Stimulated activated CD4-positive, alpha-beta T cell treated with anti-CD3 and anti-CD28 coated beads, Interleukin-4, amount 100 ng/mL, for 48 hours (primary cell): ENCODE measurements around the gene ADCY4.

Experiments used
- DNase-seq, 2 donors: peaks; one replicate each; pipeline ENCODE4 v3.0.0-alpha.2; 2020; ENCODE audit warnings: low read depth in 2 of 2

ADCY4 gene

DNA sequence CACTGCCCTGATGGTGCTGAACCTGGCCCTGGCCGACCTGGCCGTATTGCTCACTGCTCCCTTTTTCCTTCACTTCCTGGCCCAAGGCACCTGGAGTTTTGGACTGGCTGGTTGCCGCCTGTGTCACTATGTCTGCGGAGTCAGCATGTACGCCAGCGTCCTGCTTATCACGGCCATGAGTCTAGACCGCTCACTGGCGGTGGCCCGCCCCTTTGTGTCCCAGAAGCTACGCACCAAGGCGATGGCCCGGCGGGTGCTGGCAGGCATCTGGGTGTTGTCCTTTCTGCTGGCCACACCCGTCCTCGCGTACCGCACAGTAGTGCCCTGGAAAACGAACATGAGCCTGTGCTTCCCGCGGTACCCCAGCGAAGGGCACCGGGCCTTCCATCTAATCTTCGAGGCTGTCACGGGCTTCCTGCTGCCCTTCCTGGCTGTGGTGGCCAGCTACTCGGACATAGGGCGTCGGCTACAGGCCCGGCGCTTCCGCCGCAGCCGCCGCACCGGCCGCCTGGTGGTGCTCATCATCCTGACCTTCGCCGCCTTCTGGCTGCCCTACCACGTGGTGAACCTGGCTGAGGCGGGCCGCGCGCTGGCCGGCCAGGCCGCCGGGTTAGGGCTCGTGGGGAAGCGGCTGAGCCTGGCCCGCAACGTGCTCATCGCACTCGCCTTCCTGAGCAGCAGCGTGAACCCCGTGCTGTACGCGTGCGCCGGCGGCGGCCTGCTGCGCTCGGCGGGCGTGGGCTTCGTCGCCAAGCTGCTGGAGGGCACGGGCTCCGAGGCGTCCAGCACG is 18.9 kb downstream of the ADCY4 start:
- DNase-seq: no peak

DNA sequence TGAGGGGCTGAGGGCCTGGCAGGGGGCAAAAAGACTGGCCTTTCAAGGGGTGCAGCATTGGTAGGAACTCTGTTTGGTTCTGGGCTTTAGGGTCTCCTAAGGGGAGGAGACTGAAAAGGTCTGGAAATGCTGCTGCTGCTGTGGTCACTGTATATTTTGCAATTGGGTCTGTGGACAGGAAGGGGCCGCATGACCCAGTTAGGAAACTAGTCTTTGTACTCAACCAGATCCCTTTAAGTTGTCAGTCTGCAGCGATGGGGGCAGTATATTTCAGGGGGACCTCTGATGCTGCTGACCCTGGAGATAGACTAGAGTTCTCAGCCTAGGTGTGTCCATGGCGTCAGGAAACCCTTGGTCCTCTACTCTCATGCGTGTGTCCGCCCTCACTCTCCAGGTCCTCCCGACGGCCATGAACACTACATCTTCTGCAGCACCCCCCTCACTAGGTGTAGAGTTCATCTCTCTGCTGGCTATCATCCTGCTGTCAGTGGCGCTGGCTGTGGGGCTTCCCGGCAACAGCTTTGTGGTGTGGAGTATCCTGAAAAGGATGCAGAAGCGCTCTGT is 19.5 kb downstream of the ADCY4 start:
- DNase-seq: no peak

DNA sequence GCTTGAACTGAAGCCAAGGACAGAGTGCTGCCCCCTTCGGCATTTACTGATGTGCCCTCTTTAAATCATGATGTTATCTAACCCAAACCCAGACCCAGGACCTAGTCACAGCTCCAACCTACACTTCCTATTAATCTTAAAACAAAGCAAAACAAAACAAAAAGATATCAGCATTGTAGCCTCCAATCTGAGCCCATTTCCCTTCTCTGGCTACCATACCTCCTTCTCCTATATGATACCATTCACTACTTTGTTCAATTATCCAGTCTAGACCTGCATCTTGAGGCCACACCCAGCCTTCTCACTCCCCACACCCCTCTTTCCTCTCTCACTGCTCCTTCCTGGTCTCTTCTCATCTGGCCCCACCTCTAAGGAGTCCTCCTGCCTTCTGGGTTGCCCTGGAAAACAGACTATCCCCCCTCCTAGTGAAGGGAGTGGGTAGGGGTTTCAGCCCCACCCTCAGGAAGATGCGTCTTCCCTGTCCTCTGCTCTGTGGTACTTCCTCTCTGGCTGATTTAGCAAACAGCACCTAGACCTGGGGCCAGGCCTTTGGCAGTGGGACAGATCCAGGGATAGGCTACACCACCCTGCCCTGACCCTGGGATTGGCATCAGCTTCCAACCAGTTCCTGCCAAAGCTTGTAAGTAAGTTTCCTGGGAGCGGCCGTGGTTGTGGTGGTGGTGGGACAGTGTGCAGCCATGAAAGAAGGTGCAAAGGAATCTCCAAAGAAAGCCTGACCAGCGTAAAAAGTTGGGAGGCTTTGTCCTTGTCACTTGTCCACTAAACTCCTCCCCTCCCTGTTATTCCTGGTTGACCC is 20.3 kb downstream of the ADCY4 start:
- no peak for DNase-seq

DNA sequence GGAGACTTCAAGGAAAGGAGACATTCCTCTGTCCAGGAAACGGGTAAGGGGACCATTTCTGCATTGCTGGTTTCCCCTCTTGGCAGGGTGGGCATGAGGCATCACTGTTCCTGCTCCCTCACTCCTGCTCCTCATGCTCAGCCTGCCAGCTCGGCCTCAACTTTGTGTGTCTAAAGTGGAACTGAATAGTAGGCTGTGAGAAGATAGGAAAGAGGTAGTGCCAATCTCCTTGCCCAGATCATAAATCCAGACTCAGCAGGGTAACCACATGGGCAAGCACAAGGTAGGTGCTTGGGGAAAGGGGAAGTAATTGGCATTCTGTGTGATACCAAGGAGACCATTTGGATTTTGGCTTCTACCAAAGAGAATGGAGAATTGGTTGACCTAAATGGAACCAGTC is 21.0 kb downstream of the ADCY4 start:
- no peak for DNase-seq

DNA sequence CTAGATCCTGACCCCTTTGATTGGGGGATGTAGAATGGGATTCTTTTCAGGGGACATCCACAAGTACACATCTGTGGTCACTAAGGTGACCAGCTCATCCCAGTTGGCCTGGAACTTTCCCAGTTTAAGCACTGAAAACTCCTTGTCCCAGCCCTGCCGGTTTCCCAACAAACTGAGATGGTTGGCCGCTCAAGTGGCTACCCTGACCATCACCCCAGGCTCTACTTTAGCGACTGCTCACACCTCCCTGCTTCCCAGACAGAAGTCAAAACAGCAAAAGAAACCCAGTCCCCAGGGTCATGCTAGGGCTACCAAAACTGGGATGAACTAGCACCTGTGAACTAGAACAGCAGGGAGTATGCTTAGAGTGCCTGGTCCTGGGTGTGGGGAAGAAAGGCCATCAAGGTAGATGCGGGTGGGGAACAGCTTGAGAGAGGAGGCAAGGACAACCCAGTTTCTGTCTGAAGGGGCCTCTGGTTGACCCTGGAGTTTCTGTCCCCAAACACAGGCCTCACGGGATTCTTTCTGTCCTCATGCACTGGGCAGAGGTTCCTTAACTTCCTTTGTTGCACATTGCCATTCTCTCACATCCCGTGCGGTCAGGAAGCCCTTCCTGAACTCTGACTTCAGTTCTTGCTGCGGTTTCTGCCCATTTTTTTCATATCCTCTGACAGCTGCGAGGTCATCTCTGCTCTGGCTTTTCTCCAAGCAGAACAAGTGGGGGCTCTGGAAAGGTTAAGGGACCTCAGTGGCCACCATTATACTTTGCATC is 21.9 kb downstream of the ADCY4 start:
- DNase-seq: no peak

DNA sequence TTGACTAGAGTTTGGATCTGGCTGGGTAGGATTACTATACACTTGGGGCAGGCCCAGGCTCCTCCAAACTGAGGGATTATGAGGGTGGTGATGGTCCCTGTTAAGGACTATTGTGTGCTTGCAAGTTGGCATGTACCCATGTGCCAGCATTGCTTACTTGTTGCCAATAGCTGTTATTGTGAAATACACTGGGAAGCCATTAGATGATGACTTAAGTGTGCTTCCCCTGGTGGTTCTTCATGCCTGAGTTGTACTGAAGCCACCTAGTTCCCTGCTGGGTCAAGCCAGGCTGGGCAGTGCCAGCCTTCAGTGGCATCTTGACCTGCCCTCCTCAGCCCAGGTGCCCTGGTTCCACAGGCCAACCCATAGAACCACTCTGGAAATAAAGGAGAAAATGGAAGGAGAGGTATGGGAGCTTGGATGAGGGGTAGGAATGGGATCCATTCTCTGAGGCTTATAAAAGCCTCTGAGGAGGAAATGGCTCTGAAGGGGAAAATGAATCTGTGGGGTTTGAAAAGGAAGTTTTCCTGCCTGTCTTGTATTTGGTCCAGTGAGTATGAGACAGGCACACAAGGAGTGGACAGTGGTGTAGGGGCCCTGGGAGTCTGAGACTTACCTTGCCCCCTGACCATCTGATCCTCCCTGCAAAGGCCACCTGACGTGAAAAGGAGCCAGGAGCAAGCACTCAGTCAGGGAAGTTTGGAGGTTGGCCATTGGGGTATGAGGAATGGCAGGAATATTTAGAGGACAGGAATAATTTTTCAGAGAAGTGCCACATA is 22.8 kb downstream of the ADCY4 start:
- DNase-seq: no peak

DNA sequence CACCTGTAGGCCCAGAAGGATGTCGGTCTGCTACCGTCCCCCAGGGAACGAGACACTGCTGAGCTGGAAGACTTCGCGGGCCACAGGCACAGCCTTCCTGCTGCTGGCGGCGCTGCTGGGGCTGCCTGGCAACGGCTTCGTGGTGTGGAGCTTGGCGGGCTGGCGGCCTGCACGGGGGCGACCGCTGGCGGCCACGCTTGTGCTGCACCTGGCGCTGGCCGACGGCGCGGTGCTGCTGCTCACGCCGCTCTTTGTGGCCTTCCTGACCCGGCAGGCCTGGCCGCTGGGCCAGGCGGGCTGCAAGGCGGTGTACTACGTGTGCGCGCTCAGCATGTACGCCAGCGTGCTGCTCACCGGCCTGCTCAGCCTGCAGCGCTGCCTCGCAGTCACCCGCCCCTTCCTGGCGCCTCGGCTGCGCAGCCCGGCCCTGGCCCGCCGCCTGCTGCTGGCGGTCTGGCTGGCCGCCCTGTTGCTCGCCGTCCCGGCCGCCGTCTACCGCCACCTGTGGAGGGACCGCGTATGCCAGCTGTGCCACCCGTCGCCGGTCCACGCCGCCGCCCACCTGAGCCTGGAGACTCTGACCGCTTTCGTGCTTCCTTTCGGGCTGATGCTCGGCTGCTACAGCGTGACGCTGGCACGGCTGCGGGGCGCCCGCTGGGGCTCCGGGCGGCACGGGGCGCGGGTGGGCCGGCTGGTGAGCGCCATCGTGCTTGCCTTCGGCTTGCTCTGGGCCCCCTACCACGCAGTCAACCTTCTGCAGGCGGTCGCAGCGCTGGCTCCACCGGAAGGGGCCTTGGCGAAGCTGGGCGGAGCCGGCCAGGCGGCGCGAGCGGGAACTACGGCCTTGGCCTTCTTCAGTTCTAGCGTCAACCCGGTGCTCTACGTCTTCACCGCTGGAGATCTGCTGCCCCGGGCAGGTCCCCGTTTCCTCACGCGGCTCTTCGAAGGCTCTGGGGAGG is 23.9 kb downstream of the ADCY4 start, which contains the start of gene LTB4R:
Gene LTB4R (plus strand): TSS at position 857 of the 959 bp plus-strand sequence. CDS start 4,150 bp downstream, outside the sequence.
- peak in 1 of 2 donors; percentile 55 for DNase-seq

DNA sequence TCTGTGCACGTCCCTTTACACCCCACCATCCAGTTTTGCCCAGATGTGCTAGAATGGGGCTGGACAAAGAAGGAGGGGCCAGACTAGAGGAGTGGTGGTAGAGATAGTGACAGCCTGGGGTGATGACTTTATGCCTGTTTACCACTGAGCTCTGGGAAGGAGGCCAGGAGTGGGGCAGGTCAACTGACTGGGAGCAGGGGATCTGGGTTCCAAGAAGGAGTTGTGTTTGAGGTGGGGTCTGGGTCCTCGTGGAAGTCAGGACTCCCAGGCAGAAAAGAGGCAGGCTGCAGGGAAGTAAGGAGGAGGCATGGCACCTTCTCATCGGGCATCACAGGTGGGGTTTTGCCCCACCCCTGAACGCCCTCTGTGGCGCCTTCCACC is 24.6 kb downstream of the ADCY4 start:
- DNase-seq: no peak

DNA sequence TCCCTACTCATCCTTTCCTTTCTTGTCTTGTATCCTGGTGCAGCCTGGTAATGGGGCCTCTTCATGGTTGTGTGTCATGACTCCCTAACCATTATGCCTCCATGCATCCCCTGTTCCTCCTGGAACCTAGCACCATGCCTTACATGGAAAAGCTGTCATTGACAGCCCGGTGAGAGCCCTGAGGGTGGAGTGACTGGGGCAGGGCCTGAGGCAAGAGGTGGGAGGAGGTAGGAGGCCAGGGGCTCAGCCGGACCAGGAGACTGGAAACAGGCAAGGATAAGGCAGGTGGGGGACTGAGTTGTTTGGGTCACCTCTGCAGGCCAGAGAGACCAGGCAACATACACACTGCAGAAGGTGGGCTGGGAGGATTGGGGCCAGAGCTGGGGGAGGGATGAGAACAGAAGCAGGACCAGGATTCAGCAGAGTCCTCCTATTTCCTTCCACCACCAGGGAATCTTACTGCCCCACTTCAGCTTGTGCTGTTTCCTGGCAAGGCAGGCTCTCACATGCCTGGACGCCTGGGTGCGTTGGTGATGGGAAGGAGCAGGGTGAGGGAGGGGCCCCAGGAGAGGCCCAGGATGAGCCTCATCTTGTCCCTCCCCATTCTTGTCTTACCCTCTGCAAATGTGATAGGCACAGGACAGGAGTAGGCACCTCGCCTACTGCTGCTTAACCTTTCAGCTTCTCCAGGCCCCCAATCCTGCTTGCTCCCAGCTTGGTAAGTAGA is 25.2 kb downstream of the ADCY4 start, which contains the start of gene LTB4R2:
Gene LTB4R2 (plus strand): TSS at position 603 of the 727 bp plus-strand sequence. CDS start 525 bp downstream, outside the sequence.
- DNase-seq: no peak

DNA sequence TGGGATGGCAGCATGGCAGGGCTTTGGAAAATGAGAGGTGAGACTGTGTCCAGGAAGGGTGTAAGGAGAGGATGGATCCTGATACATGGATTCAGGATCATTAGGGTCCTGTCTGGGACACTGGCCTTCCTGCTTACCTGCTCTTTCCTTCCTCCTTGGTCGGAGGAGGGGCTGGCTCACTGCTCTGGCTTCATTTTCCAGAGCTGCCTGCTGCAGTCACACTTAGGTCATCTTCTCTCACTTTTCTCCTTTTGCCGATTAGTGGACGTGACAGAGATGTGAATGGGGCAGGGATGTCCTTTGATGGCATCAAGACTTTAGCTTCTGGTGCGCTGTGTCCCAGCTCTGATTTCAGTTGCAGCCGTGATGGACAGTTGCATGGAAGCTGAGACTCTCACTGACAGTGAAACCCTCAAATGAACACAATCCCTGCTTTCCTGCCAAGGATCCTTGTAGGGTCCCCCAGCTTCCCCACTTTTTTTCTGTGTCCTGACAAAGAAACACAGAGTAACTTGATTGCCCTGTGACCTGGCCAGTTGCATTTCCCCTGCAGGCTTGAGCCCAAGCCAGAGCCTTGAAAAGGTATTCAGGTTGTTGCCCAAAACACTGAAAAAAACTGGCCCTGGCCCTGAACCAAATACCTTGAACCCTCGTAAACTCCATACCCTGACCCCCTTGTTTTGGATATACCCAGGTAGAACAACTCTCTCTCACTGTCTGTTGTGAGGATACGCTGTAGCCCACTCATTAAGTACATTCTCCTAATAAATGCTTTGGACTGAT is 26.3 kb downstream of the ADCY4 start:
- DNase-seq: no peak

DNA sequence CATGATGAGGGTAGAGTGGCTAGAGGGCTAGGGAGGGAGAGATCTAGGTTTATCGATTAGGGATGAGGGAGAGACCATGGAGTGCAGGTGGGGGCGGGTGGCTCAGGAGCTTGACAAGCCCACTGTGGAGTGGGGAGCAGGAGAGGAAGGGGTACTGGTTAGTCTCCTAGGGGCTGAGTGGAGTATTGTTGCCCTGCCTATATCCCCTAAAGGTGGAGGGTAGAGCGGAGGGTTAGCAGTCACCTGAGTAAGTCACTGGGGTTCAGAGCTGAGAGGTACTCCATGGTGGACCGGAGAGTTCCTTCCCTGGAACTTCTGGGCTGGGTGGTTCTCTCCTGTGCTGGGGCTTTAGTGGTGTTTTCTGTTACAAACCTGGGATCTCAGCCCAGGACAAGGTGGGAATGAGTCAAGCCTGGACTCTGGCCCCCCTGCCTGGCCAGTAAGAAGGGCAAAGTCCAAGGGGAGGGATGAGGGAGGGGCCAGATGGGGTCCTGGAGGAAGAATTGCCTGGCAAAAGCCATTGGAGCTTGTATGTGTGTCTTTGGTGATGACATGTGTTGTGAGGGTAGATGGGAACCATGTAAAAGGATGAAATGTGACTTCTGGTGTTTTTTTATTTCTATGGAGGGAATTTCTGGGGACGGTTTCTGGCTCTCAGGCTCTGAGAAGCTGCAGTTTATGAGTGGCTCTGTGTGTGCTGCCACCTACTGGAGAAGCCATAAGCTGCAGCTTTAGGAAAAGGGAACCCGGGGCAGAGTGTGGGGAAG is 27.1 kb downstream of the ADCY4 start, which contains the start of gene CIDEB:
Gene CIDEB (minus strand): TSS at position 403 of the 767 bp plus-strand sequence. CDS start 119 bp downstream, at position 284.
- DNase-seq: peak in 1 of 2 donors; percentile 40

DNA sequence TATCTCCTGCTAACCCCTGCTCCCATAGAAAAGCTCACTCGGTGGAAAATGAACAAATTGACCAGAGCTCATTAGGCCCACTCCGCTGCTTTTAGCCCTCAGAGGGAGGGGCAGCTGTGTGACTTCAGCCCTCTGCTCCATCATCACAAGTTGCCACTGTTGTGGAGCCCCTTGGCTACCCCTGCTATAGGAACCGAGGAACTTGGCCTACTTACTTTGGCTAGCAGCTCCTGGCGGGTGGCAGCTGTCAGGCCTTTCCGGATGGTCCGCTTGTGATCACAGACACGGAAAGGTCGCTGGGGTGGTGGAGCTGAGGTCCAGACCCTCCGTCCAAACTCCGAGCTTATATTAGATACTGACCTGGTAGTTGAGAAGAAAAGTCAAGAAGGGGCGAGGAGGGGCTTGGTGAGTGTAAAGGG is 27.7 kb downstream of the ADCY4 start:
- DNase-seq: no peak

DNA sequence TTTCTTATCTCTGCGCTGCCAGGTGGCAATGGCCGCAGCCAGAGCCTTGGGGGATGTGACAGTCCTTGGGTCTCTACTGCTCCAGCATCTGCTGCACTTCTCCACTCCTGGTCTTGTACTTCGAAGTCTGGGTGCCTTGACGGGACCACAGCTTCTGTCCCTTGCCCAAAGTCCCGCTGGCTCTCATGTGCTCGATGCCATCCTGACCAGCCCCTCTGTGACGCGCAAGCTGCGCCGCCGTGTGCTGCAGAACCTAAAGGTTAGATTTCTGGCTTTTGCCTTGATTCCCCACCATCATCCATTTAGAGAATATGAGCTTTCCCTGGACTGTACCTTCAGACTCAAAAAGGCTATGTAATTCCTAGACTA is 30.9 kb downstream of the ADCY4 start:
- no peak for DNase-seq

DNA sequence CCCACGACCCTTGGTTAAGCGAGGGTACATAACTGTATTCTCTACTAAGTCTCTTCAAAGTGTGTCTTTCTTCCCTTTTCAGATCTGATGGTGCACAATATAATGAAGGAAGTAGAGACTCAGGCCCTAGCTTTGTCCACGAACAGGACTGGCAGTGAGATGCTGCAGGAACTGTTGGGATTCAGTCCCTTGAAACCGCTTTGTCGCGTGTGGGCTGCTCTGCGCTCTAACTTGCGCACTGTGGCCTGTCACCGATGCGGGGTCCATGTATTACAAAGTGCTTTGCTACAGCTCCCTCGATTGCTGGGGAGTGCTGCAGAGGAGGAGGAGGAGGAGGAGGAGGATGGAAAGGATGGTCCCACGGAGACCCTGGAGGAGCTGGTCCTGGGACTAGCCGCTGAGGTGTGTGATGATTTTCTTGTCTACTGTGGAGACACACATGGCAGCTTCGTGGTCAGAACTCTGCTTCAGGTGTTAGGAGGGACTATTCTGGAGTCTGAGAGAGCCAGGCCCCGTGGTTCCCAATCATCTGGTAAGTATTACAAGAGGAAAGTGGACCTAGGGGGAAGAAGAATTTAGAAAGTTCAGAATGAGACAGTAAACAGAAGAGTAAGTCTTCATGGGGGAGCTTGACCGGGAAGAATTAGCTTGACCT is 34.4 kb downstream of the ADCY4 start:
- DNase-seq: no peak

DNA sequence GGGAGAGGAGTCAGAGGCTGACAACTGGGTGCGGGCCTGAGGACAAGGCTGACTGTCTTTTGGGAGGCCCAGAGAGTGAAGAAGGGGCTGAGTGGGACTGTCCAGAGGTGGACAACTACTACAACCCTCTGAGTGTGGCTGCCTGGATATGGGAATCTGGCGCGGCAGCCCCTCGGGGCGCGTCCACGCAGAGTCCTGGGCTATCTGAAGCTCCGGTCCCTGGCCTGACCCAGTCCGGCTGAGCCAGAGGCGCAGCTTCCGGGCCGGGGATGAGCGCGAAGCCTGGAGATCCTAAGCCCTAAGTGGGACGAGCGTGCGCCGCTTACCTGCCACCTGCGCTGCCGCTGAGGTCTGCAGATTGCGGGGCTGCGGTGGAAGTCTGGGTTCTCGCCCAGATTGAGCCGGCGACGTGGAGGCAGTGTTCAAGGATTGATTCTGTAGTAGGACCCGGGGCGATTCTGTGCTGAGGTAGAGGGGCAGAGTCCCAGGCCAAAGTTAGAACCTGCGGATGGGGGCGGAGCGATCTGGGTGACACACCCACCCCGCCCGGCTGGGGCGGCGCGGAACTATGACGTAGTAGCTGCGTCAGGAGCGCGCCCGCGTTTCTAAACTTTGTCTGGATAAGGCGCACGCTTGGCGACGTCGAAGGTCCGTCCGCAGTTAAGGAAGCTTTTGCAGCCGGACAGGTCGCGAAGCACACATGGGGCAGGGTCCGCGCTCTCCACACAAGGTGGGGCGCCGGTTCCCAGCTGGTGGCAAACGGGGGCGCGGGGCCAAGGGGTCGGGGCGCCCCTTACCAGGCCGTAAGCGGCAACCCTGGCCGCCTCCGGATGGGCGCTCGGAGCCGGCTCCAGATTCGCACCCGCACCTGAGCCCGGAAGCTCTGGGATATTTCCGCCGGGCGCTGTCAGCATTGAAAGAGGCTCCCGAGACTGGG is 35.3 kb downstream of the ADCY4 start, which contains the start of the genes DHRS1 and NOP9:
Gene DHRS1 (minus strand): TSS at position 526 of the 937 bp plus-strand sequence. CDS start 674 bp downstream, outside the sequence.
Gene NOP9 (plus strand): TSS at position 596 of the 937 bp plus-strand sequence. CDS start 105 bp downstream, at position 701.
- DNase-seq: peak; percentile 88 to 94
